DOHH2 (cell line): ENCODE measurements around the gene TEDC2.
"Not testable (repeated sequence)": the region's sequence is repeated elsewhere in the genome, so short reads cannot be mapped to it uniquely, and the experiment has no call there.

Experiments
- H3F3A ChIP-seq: fragments of 200-600 bp; sonication (generic), shearing (Covaris generic); 2 replicates; pipeline ENCODE4 v1.6.0; 2016; ENCODE audit warnings: antibody characterized with exemption, mild to moderate bottlenecking; ENCODE audit not compliant: control insufficient read depth, insufficient read depth
- H3K27ac ChIP-seq: fragments of 200-600 bp; sonication (generic); 2 replicates; pipeline ENCODE4 v1.5.1; 2014; ENCODE audit warnings: low read depth, mild to moderate bottlenecking, low read length, moderate library complexity
- H3K27me3 ChIP-seq: fragments of 200-600 bp; sonication (generic); 2 replicates; pipeline ENCODE4 v1.6.1; 2014; ENCODE audit warnings: mild to moderate bottlenecking, low read length, mixed read lengths; ENCODE audit not compliant: control insufficient read depth
- H3K36me3 ChIP-seq: fragments of 200-600 bp; sonication (generic); 2 replicates; pipeline ENCODE4 v1.6.1; 2014; ENCODE audit warnings: mild to moderate bottlenecking, low read length, moderate library complexity, mixed read lengths; ENCODE audit not compliant: control insufficient read depth
- H3K4me1 ChIP-seq: fragments of 200-600 bp; sonication (generic); 2 replicates; pipeline ENCODE4 v1.6.1; 2014; ENCODE audit warnings: mild to moderate bottlenecking, low read length, mixed read lengths; ENCODE audit not compliant: control insufficient read depth
- H3K4me2 ChIP-seq: fragments of 200-600 bp; sonication (generic); 2 replicates; pipeline ENCODE4 v1.6.0; 2014; ENCODE audit warnings: mild to moderate bottlenecking, low read length, moderate library complexity
- H3K4me3 ChIP-seq: fragments of 200-600 bp; sonication (generic); 2 replicates; pipeline ENCODE4 v1.5.1; 2014; ENCODE audit warnings: mild to moderate bottlenecking, low read length, mixed read lengths
- H3K79me2 ChIP-seq: fragments of 200-600 bp; sonication (generic); 2 replicates; pipeline ENCODE4 v1.6.1; 2014; ENCODE audit warnings: mild to moderate bottlenecking, low read length, mixed read lengths; ENCODE audit not compliant: control insufficient read depth
- H3K9me2 ChIP-seq: fragments of 200-600 bp; sonication (generic); replicated peaks from 2 replicates; pipeline ENCODE4 v1.6.1; 2014; ENCODE audit warnings: mild to moderate bottlenecking, low read length, mixed read lengths; ENCODE audit not compliant: control insufficient read depth
- H3K9me3 ChIP-seq: fragments of 200-600 bp; sonication (generic); 2 replicates; pipeline ENCODE4 v1.6.1; 2014; ENCODE audit warnings: antibody characterized with exemption, low read length, mixed read lengths; ENCODE audit not compliant: control insufficient read depth, insufficient read depth
- H4K20me1 ChIP-seq: fragments of 200-600 bp; sonication (generic); 2 replicates; pipeline ENCODE4 v1.6.0; 2014; ENCODE audit warnings: low read depth, mild to moderate bottlenecking, antibody characterized with exemption, low read length, moderate library complexity; ENCODE audit not compliant: control insufficient read depth, insufficient read depth
- EZH2phosphoT487 ChIP-seq: fragments of 200-600 bp; sonication (generic); IDR thresholded peaks from 2 replicates; pipeline ENCODE4 v1.6.1; 2017; ENCODE audit warnings: borderline replicate concordance, mild to moderate bottlenecking, antibody characterized with exemption, low read length, moderate library complexity, mixed read lengths
- TF ChIP-seq, protein P1 (sequence below): fragments of 200-600 bp; sonication (generic); IDR thresholded peaks from one replicate; pipeline ENCODE4 v1.5.1; 2014; ENCODE audit warnings: antibody characterized with exemption, mild to moderate bottlenecking, low read depth, low read length; ENCODE audit not compliant: poor library complexity, severe bottlenecking

TEDC2 gene

GRCh38 chr16:2429771-2430663 is 29.9 kb upstream of the TEDC2 start:
- no peaks in the 10 kb centered on the region for H3K27me3 ChIP-seq
- peak overlapping the region; percentile 79 for H3K4me2 ChIP-seq
- H3K4me1 ChIP-seq, result peaks cover 24% of the 10 kb centered on the region
- H3K9me3 ChIP-seq, result no peaks in the 10 kb centered on the region
- peaks cover 11% of the 10 kb centered on the region; the same call in 1 of the 2 replicates for H4K20me1 ChIP-seq
- no peaks in the 10 kb centered on the region for H3K9me2 ChIP-seq
- H3K36me3 ChIP-seq, result peaks cover 52% of the 10 kb centered on the region
- H3K27ac ChIP-seq, result peak overlapping the region; percentile 62
- TF ChIP-seq, protein P1, sequence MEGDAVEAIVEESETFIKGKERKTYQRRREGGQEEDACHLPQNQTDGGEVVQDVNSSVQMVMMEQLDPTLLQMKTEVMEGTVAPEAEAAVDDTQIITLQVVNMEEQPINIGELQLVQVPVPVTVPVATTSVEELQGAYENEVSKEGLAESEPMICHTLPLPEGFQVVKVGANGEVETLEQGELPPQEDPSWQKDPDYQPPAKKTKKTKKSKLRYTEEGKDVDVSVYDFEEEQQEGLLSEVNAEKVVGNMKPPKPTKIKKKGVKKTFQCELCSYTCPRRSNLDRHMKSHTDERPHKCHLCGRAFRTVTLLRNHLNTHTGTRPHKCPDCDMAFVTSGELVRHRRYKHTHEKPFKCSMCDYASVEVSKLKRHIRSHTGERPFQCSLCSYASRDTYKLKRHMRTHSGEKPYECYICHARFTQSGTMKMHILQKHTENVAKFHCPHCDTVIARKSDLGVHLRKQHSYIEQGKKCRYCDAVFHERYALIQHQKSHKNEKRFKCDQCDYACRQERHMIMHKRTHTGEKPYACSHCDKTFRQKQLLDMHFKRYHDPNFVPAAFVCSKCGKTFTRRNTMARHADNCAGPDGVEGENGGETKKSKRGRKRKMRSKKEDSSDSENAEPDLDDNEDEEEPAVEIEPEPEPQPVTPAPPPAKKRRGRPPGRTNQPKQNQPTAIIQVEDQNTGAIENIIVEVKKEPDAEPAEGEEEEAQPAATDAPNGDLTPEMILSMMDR, result peak; percentile 47
- no peak for TF ChIP-seq EZH2phosphoT487
- peaks cover 49% of the 10 kb centered on the region for H3K79me2 ChIP-seq
- peak overlapping the region; percentile 80 for H3K4me3 ChIP-seq
- peaks cover 5% of the 10 kb centered on the region for H3F3A ChIP-seq

DNA sequence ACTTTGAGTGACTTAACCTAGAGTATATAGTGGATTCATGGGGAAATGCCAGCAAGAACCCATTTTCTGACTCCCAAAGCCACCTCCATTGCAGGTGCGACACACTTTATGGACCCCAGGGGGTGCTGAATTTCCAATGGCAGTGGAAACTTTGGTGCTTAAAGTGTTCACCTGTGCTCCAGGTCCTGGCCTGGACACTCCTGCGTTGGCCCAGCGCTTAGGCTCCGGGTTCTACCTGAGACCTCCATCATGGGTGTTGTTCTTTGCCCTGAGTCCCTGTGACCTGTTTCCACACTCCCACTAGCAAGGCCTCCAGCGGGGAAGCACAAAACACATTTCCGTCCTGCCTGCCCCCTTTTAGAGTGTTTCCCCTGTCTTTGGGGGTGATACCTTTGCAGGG is 27.6 kb upstream of the TEDC2 start:
- TF ChIP-seq, protein P1, result no peak
- no peak for TF ChIP-seq EZH2phosphoT487
- H3F3A ChIP-seq, result peaks cover 5% of the 10 kb centered on the region
- H3K27me3 ChIP-seq, result no peaks in the 10 kb centered on the region
- no peaks in the 10 kb centered on the region for H3K9me3 ChIP-seq
- peaks cover 28% of the 10 kb centered on the region for H3K4me1 ChIP-seq
- H3K9me2 ChIP-seq, result no peaks in the 10 kb centered on the region
- no peak overlapping the region for H3K4me3 ChIP-seq
- peaks cover 72% of the 10 kb centered on the region for H3K36me3 ChIP-seq
- H4K20me1 ChIP-seq, result peaks cover 11% of the 10 kb centered on the region; the same call in 1 of the 2 replicates
- no peak overlapping the region for H3K27ac ChIP-seq
- H3K79me2 ChIP-seq, result peaks cover 54% of the 10 kb centered on the region
- no peak overlapping the region for H3K4me2 ChIP-seq

DNA sequence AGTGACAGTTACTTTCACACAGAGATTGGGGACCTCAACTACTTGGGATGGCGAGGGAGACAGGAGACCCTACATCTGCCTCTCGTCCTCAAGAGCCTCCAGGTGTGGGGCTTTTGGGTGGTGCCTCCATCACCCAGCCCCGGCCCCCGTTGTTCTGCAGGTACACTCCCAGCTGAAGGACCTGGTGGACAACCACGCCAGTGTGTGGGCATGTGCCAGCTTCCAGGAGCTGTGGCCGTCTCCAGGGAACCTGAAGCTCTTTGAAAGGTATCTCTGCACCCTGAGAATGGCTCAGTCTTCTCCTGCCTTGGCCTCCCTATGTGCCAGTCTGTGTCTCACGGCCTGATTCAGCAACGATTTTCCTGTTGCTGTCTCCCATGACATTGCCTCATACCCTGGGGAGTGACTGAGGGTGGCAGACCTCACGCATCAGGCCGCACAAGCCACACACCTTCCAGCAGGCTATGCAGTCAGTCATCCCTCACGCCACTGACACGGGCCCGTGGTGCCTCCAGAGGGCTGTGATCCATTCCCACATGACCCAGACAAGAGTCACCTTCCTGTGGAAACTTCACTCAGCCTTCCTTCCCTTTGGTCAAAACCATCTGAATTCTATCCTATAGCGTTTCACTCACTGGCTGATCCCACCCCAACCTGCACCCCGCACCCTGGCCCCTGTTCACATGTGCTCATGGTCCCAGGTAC is 27.0 kb upstream of the TEDC2 start:
- H3K79me2 ChIP-seq, result peaks cover 54% of the 10 kb centered on the region
- no peaks in the 10 kb centered on the region for H3K9me3 ChIP-seq
- H3K4me2 ChIP-seq, result no peak overlapping the region
- H4K20me1 ChIP-seq, result peaks cover 11% of the 10 kb centered on the region; the same call in 1 of the 2 replicates
- no peak for TF ChIP-seq EZH2phosphoT487
- TF ChIP-seq, protein P1, result no peak
- no peaks in the 10 kb centered on the region for H3K27me3 ChIP-seq
- no peak overlapping the region for H3K27ac ChIP-seq
- no peaks in the 10 kb centered on the region for H3F3A ChIP-seq
- H3K4me3 ChIP-seq, result no peak overlapping the region
- peaks cover 78% of the 10 kb centered on the region for H3K36me3 ChIP-seq
- H3K9me2 ChIP-seq, result no peaks in the 10 kb centered on the region
- H3K4me1 ChIP-seq, result peaks cover 27% of the 10 kb centered on the region

- Histone ChIP-seq H3K36me3 (peaks cover 92% of the 10 kb centered on the region), H3K79me2 (peaks cover 48% of the 10 kb centered on the region), H3K4me1 (peaks cover 38% of the 10 kb centered on the region)
- not testable (repeated sequence) for H3K27ac ChIP-seq, H3K9me2 ChIP-seq, H3K4me3 ChIP-seq, H3K9me3 ChIP-seq, H3K4me2 ChIP-seq, H4K20me1 ChIP-seq, H3F3A ChIP-seq, H3K27me3 ChIP-seq
Measured at GRCh38 chr16:2435236-2435635, 24.7 kb upstream of the TEDC2 start.
